Pancreas (tissue), 10 donors: ENCODE data around the gene SLC19A1. TPM values are rescaled to one million over a fixed set of nuclear protein-coding genes. Genes with fewer than 3 reads are reported as not detected.
"Not testable (repeated sequence)": the region's sequence is repeated elsewhere in the genome, so short reads cannot be mapped to it uniquely, and the experiment has no call there.

Experiments
- ATAC-seq, 4 donors: fragments of 200-7000 bp; cut with Tn5 transposase; one replicate each; pipeline versions ENCODE4 v1.8.0 to v1.9.1; 2020; ENCODE audit warnings: mild to moderate bottlenecking in 4 of 4, moderate library complexity in 4 of 4
- DNase-seq, 6 donors: peaks; one replicate each; pipeline ENCODE4 v3.0.0-alpha.2; 2020
- FAIRE-seq: peaks from 2 replicates; lab custom pipeline; 2012; peaks lifted over from hg19 to GRCh38; lab: Jason Lieb, UNC
- H3K27ac ChIP-seq, 4 donors: fragments of 200-600 bp; sonication (generic); 1 replicate in 3 of 4; 2 replicates in 1 of 4; pipeline versions ENCODE4 v1.5.0 to v1.8.0; 2020
- H3K27me3 ChIP-seq, 4 donors: fragments of 200-600 bp; one replicate each; pipeline ENCODE4 v1.8.0; 2021
- H3K36me3 ChIP-seq, 3 donors: fragments of 200-600 bp; sonication (generic) in 1 of 3; one replicate each; pipeline versions ENCODE4 v1.5.0 to v1.8.0; 2020 to 2021
- H3K4me1 ChIP-seq, 3 donors: fragments of 200-600 bp; one replicate each; pipeline ENCODE4 v1.8.0; 2021
- H3K4me3 ChIP-seq, 4 donors: fragments of 200-600 bp; sonication (generic) in 2 of 4; one replicate each; pipeline versions ENCODE4 v1.5.0 to v1.8.0; 2020 to 2021
- H3K9me3 ChIP-seq, 4 donors: fragments of 200-600 bp; one replicate each; pipeline ENCODE4 v1.8.0; 2021
- WGBS, 2 donors: extraction: QIAGEN DNeasy Blood & Tissue Kit; methylation state at CpG; one replicate each; pipeline ENCODE4 v1.1.7; 2013; 5-methylcytosine and 5-hydroxymethylcytosine counted together
- intact Hi-C, 3 donors: fragments of 100-400 bp; cut with DNase I; formaldehyde crosslinking; loops; one replicate each; pipeline versions ENCODE4 v1.11.1 to v1.14.2; 2022
- polyA plus RNA-seq, 2 donors: library from polyadenylated mRNA; stranded (reverse); fragments of 200-250 nt; gene quantifications; one replicate each; pipeline ENCODE4 v1.2.3, GENCODE V29; 2013
- total RNA-seq, 6 donors: library from RNA; stranded (reverse); fragmentation: NEBNext Ultra II Directional in 4 of 6; extraction: Animal tissue kit (Norgen Biotek cat#: 25700) in 4 of 6; gene quantifications; one replicate each; pipeline versions ENCODE4 v1.2.1 to v1.2.4, GENCODE V29; 2021 to 2023
- TF ChIP-seq, protein P1 (sequence below), 4 donors: fragments of 200-600 bp; sonication (generic) in 3 of 4; IDR thresholded peaks; one replicate each; pipeline versions ENCODE4 v1.5.0 to v1.8.0; 2021; ENCODE audit warnings: antibody characterized with exemption in 4 of 4
- donor health status: healthy with polysubstance abuse.
- donor health status: DM: no; HTN: no; CAD: no; lungs with moderate emphysema.
- donor health status: DM: no; HTN: no; CAD: no.
- donor health status: control.
- donor health status: control.
- donor health status: Bipolar disorder and iron deficiency.
- donor health status: DM: yes; HTN: yes; CAD: no.
- donor health status: DM: no; HTN: no; CAD: no.
- donor health status: DM: no; HTN: no; CAD: no.
- donor health status: DM: yes; HTN: yes; CAD: no.

SLC19A1 gene
- total and polyA plus RNA-seq, 8 donors, result 4.4 to 11.2 (median 5.4) TPM

DNA sequence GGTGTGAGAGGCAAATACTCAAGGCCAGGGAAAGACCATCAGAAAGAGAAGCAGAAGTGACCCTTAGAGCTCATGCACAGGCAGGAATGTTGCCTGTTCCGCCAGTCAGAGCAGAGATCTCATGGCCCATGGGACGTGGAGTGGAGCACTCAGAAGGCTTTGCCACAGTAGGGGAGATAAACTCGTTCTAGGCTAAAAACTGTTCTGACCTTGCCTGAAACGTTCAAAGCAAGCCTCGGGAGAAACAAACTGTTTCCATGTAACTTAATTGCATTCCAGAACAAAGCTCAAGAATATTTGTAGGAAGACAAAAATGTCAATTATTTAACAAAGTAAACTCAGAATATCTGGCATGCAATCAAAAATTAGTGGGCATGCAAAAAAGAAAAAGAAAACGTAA is 20.7 kb upstream of the SLC19A1 start:
- Histone ChIP-seq H3K4me1 (no peaks in the 10 kb centered on the region), H3K36me3 (no peaks in the 10 kb centered on the region), H3K27me3 (peaks cover 0 to 6% (median 0%) of the 10 kb centered on the region in 4 donors), H3K27ac (no peak overlapping the region), H3K4me3 (no peak overlapping the region), H3K9me3 (no peaks in the 10 kb centered on the region)
- WGBS, 2 donors, result 8 to 11% methylated on average over 6 of the region's 6 CpGs
- intact Hi-C loops, result no loop called here
- no peak for DNase-seq
- TF ChIP-seq, protein P1, sequence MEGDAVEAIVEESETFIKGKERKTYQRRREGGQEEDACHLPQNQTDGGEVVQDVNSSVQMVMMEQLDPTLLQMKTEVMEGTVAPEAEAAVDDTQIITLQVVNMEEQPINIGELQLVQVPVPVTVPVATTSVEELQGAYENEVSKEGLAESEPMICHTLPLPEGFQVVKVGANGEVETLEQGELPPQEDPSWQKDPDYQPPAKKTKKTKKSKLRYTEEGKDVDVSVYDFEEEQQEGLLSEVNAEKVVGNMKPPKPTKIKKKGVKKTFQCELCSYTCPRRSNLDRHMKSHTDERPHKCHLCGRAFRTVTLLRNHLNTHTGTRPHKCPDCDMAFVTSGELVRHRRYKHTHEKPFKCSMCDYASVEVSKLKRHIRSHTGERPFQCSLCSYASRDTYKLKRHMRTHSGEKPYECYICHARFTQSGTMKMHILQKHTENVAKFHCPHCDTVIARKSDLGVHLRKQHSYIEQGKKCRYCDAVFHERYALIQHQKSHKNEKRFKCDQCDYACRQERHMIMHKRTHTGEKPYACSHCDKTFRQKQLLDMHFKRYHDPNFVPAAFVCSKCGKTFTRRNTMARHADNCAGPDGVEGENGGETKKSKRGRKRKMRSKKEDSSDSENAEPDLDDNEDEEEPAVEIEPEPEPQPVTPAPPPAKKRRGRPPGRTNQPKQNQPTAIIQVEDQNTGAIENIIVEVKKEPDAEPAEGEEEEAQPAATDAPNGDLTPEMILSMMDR (IDR thresholded peaks at IDR 0.05), result no peak
- no peak for ATAC-seq
- no peak for FAIRE-seq

DNA sequence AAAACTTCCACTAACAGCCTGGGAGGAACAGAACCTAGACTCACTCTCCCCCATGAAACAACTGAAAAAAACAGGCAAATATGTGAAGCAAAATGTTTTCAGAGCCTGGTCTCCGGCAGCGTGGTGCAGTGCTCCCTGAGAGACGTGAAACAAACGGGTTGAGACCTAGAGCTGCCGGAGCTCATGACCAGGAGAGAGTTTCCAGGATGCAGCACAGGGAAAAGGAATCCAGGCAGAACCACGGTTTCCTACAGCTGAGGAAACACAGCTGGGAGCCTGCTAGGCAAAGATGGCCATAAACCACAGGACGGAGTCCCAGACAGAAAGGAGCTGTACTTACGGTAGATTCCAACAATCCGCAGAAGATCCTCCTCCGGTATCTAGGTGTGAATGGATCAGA is 20.2 kb upstream of the SLC19A1 start:
- FAIRE-seq (no peak), DNase-seq (no peak), ATAC-seq (no peak)
- intact Hi-C loops, result no loop called here
- Histone ChIP-seq H3K4me1 (no peaks in the 10 kb centered on the region), H3K36me3 (no peaks in the 10 kb centered on the region), H3K4me3 (no peak overlapping the region), H3K27me3 (peaks cover 0 to 6% (median 0%) of the 10 kb centered on the region in 4 donors), H3K27ac (no peak overlapping the region), H3K9me3 (no peaks in the 10 kb centered on the region)
- TF ChIP-seq, protein P1 (IDR thresholded peaks at IDR 0.05), result no peak
- 52 to 71% methylated on average over 10 of the region's 10 CpGs for whole genome bisulfite sequencing, 2 donors

DNA sequence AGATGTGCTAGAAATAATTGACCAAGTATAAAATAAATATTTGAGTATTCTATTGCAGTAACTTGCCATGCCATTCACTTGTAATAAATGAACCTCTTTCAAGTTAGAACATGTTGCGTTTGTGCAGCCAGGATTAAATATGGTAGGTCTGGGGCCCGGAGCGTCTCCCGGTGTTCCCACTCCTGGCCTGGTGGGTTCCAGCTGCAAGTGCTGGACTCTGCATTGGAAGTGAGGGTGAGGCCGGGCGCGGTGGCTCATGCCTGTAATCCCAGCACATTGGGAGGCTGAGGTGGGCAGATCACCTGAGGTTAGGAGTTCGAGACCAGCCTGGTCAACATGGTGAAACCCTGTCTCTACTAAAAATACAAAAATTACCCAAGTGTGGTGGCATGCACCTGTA is 19.0 kb upstream of the SLC19A1 start:
- H3K27me3 ChIP-seq, DNase-seq, H3K27ac ChIP-seq, FAIRE-seq, intact Hi-C loops, ATAC-seq, H3K9me3 ChIP-seq, H3K4me3 ChIP-seq, H3K4me1 ChIP-seq, H3K36me3 ChIP-seq: not testable (repeated sequence)
- WGBS, 2 donors, result 77 to 90% methylated on average over 8 of the region's 8 CpGs

DNA sequence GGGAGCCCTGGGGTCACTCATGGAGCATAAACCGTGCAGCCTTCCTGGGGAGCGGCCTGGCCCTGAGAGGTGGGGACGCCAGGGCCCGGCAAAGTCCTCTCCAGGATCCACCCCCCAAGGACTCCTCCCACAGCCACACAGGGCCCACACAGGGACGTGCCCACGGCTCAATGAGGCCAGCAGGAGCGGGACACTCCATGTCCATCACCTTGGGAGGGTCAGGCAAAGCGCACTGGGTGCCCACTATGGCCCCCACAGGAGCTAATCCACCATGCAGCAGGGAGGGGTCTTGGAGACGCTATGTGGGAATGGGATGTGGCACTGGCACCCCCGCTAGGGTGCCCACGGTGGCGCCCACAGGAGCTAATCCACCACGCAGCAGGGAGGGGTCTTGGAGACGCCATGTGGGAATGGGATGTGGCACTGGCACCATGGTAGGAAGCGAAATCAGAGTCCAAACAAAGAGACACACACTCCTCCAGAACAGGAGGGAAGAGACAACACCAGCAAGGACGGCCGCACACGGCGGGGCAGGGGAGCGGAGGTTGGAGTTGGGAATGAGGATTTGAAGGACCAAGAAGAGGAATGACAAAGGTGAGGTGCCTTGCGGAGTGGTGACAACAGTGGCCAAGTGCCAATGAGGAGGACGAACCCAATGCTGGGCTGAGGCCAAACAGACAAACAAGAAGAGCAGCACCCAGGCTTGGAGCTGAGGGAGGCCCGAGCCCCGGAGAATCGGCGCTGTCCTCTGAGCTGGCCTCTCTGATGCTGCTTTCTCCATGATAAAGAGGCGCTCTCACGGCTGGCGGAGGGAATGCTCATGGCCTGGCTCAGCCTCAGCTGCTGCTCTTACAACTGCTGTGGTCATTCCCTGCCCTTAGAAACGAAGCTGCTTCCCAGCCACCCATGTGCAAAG is 18.1 kb upstream of the SLC19A1 start:
- ATAC-seq, result no peak
- 67 to 75% methylated on average over 30 of the region's 30 CpGs for WGBS, 2 donors
- no peak for FAIRE-seq
- TF ChIP-seq, protein P1 (IDR thresholded peaks at IDR 0.05), result no peak
- peaks cover 0 to 4% (median 0%) of the 10 kb centered on the region in 4 donors for H3K27me3 ChIP-seq
- peak in 1 of 6 donors; percentile 39 for DNase-seq
- H3K4me3 ChIP-seq, result no peak overlapping the region
- H3K4me1 ChIP-seq, result no peaks in the 10 kb centered on the region
- intact Hi-C loops, result no loop called here
- H3K27ac ChIP-seq, result no peak overlapping the region
- H3K36me3 ChIP-seq, result no peaks in the 10 kb centered on the region
- H3K9me3 ChIP-seq, result no peaks in the 10 kb centered on the region

DNA sequence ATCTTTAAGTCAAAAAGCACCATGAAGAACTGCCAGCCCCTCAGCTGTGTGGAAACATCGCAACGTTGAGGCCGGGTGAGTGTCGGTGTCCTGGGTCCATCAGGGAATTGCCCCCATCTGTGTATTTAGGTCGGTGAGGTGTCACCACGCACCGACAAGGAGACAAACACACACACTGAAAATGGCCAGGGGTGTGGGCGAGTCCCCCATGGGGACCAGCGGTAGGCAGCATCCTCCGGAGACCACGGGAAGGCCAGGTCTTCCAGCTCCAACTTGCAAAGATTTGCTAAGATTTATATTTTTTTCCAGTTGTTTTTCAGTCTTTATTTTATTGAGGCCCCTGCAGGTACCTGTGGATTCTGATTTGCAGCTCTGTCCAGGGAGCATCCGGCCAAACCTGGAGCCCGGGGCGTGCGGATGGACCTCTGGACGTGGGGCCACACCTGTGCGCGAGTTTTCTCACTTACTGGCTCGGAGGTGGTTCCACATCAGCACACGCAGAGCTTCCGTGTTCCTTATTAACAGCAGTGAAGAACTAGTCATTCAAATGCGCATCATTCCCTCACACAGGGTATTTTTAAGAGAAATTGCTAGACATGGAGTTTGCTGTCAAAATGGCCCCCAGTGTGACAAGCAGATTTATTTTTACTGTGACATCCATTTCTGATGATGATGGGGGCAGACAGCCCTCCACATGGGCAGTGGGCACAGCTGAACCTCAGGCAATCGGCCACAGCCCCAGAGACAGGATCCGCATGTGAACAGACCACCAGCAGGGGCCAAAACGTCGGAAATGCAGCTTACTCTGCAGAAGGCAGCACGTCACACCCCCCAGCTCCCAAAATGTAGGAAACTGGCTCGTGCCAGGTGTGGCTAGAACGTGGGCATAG is 17.2 kb upstream of the SLC19A1 start:
- ATAC-seq (no peak), DNase-seq (peak in 1 of 6 donors; percentile 42), FAIRE-seq (no peak)
- WGBS, 2 donors, result 65 to 77% methylated on average over 29 of the region's 29 CpGs
- Histone ChIP-seq H3K27ac (no peak overlapping the region), H3K27me3 (no peaks in the 10 kb centered on the region), H3K36me3 (no peaks in the 10 kb centered on the region), H3K4me3 (no peak overlapping the region), H3K9me3 (no peaks in the 10 kb centered on the region), H3K4me1 (no peaks in the 10 kb centered on the region)
- intact Hi-C loops, result loop anchor here in 2 of 3 donors (5.0 to 10.0 kb wide), 3 partner anchors 38 to 258 kb away; no protein-coding TSS in a partner anchor
- TF ChIP-seq, protein P1 (IDR thresholded peaks at IDR 0.05), result no peak
